ENCODE results near the gene RGS12.

Gene RGS12

DNA sequence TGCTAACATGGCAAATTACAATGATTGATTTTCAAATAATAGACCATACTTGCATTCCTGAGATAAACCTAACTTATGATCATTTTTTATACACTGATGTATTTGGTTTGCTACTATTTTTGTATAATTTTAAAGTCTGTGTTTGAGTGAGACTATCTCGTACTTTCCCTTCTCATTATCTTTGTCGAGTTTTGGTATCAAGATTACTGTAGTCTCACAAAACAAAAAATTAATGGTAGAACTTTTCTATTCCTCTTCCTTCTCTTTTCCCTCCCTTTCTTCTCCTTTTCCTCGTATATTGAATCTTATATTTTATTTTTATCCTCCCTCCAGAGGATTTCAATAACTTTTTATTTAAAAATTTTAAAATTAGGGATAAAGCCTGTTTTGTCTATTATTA is 41.5 kb downstream of the RGS12 start:
- DNase-seq, result no peak

DNA sequence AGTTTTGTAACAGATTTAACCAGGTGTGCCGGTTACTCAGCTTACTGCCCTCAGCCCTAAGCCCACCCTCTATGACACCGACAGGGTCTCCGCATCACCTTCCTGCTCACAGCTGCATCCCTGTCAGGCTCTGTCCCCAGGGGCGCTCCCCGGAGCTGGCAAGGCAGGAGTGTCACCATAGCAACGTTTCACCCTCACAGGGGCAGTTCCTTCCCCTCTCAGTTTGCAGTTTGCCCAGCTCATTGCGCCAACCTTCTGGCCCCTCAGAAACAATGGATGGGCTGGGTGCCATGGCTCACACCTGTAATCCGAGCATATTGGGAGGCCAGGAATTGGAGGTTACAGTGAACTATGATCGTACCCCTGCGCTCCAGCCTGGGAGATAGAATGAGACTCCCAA is 42.6 kb downstream of the RGS12 start:
- DNase-seq, result no peak

DNA sequence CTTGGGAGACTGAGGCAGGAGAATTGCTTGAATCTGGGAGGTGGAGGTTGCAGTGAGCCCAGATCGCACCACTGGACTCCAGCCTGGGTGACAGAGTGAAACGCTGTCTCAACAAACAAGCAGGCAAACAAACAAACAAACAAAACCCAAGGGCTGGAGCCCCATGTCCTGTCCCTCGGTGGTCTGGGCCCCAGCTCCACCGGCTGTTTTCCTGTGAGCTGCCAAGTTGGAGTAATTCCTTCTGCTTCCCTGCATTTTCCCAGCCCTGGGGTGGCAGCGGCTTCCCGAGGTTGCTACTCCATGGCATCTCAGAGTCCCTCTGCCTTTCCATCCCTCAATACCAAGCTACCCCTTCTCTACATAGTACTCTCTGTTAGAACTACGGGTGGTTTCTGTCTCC is 43.2 kb downstream of the RGS12 start:
- no peak for DNase-seq

- no peak for DNase-seq
Observed at GRCh38 chr4:3336382-3337356, 43.8 kb downstream of the RGS12 start.

DNA sequence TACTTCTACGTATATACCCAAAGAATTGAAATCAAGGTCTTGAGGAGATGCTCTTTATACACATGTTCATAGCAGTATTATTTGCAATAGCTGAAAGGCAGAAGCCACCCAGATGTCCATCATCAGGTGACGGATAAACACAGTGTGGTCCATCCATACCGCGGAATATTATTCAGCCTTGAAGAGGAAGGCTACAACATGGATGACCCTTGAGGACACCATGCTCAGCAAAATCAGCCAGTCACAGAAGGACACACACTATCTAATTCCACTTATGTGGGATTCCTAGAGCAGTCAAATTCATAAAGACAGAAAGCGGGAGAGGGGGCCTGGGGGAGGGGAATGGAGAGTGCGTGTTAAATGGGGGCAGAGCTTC is 44.5 kb downstream of the RGS12 start:
- no peak for DNase-seq

GRCh38 chr4:3337811-3338210 is 45.0 kb downstream of the RGS12 start:
- no peak for DNase-seq

DNA sequence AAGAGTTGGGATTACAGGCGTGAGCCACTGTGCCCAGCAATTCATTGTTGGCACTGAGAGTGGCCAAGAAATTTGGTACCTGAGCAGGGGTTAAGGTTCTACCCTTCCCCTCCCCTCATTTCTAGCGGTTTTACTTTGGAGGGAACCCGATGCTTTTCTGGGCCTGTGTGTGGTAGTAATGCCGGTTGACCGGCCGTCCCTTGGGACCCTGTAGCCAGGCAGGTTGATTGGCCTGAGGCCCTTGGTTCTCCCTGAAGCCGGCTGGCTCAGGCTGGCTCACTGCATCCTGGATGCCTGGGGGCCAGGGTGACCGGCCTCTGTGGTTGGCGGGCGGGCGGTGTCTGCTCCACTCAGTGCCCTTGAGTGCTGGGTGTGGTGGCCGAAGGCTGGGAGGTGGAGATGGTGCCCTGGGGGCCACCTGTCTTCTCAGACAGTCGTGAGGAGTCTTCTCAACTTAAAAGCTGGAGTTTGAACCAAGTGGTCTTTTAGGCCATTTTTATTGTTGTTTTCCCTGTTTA is 45.6 kb downstream of the RGS12 start:
- no peak for DNase-seq

DNA sequence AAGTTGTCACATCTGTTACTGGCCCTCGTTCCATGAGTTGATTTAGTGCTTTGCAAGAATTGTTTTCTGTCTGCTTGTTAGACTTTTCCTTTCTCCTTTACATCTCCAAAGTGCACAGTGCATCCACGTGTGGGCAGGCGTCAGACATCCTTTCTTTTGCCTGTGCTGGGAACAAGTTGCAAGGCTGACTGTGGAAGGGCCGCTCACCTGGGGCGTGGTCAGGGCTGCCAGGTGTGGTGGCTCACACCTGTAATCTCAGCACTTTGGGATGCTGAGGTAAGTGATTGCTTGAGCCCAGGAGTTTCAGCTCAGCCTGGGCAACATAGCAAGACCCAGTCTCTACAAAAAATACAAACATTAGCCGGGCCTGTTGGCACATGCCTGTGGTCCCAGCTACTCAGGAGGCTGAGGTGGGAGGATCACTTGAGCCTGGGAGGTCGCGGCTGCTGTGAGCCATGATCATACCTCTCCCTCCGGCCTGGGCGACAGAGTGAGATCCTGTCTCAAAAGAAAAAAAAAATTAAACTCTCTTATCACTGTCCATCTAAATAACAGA is 46.2 kb downstream of the RGS12 start:
- no peak for DNase-seq

DNA sequence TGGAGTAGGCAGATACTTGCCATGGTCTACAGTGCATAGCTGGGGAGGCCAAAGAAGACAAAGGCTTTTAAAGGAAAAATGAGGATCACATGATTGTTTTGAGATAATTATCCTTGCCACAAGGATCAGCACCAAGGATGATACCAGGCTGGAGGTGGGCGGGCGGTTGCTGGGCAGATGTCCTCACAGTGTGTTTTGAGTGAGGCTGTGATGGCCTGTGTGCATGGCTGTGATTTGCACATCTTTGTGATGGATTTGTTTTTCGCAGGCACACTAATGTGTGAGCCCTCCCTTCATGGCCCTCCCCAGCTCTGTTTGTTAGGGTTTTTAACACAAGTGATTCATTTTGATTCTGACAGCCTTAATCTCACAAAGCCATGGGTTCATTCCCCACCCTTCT is 46.8 kb downstream of the RGS12 start:
- no peak for DNase-seq

- no peak for DNase-seq
Observed at GRCh38 chr4:3340038-3340699, 47.3 kb downstream of the RGS12 start.

DNA sequence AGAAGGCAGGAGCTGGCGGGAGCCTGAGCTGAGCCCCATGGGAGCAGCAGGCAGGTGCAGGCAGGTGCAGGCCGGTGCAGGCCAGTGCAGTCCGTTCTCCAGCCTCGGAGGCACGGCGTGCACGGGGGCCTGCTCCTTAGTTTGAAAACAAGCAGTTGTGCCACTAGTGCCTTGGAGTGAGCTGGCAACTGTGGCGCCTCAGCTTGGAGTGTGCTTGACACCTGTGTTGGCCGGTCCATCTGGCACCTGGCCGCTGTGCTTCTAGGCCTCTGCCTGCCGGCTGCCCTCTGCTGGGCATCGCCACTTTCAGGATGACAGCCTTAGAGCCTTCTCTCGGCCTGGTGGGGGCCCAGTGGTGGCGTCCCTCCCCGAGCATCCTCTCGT is 47.9 kb downstream of the RGS12 start:
- no peak for DNase-seq

DNA sequence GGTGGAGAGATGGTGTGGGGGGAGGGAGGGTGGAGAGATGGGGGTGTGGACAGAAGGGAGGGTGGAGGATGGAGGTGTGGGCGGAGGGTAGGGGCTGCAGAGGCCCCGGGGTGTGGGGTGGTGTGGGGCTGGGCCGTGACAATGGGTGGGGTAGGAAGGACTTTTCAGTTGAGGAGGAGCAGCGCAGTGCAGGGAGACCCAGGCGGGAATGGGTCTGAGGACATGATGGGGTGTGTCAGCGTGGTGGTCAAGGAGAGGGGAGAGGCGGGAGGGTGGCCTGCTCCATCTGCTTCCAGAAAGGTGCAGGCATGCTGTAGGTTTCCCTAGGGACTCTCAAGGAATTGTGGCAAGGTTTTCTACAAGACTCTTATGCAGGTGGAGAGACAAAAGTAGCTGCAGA is 48.9 kb downstream of the RGS12 start:
- DNase-seq, result no peak

DNA sequence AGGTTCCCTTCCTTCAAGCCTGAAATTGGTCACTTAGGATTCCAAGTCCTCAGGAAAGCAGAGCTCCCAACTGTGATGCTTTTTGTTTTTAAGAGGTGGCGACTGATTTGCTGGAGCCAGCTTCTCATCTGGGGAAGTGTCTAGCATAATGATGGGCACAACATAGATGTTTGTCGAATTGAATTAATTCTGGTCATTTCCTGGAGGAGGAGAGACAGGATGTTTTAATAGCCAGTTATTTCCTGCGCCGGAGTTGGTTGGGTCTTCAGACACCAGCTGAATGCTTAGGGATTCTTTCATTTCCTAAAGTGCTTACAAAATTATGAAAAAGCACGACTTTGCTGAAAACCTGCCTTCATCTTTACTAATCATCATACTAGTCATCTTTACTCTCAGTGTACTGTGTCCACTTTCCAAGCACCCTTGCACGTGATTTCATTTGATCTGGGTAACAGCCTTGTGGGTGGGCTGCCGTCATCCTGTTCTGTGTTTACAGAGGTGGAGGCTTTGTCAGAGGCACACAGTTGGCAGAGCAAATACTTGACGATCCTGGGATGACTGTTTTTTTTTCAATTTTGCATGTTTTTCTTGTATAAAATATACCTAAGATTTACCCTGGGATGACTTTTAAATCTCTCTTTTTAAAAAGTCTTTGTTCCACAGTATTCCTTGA is 49.5 kb downstream of the RGS12 start:
- DNase-seq, result no peak

Data from activated CD4-positive, CD25-positive, alpha-beta regulatory T cell (primary cell).